NCI-H524 treated with DMSO at 0.1 percent for 48 hours (cell line): ENCODE measurements around the gene ZBBX.

Source experiments
- DNase-seq: peaks from one replicate; lab custom pipeline; 2025; lab: John Stamatoyannopoulos, UW

Gene ZBBX

GRCh38 chr3:167318306-167318705 lies 61.8 kb downstream of the ZBBX start:
- no peak for DNase-seq

- no peak for DNase-seq
Measured at GRCh38 chr3:167306319-167306718, 73.8 kb downstream of the ZBBX start.

DNA sequence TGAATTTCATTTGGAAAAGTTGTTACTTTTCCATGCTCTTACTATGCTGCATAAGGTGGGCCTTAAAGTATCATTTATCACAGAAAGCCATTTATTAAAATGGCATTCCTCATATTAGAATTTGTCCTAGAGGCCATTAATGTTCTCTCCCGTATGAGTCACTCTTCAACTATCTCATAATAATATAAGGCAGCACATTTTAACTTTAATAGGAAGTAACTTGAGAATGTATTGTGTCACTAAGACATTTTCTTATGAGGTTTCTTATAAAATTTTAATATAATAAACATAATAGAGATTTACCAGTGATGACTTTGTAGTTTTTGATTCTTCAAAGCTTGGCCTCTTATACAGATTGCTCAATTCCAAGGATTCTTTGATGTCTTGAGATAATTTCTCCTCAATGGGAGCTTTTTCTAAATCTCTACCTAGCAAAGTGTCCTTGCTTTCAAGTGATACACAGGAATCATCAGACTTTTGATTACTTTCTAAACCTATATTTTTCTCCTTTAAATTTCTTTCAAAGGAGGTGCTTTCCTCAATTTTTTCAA lies 74.7 kb downstream of the ZBBX start:
- DNase-seq = no peak

DNA sequence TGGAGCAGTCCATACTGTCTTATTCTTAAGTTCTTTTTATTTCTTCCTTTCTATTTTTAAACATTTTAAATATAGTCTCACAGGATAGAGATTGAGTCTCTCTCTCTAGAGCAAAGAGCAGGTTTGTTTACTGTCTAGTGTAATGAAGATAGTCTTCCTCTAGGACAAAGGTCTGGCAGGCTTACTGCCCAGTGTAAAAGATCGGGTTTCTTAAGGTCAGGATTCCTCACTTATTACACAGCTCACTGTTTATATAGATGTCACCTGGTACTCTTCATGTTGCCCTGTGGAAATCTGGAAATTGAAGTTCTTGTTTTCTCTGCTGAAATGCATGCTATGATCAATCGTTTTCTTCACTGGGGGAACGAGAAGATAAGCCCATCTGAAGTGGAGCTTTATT lies 76.0 kb downstream of the ZBBX start:
- DNase-seq = no peak

DNA sequence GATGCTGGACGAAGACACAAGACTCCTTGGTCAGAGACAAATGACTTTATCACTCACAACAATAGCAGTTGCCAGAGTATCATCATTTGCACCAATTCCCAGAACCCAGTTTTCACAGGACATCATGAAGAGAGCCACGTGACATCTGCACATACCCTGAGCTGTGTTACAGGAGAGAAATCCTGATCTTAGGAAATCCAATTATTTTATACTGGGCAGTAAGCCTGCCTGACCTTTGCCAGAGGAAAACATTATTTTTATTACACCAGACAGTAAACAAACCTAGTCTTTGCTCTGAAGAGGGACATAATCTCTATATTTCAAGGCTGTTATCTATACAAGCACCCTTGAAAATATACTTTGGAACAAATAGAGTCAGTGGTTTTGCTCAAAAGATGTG lies 77.4 kb downstream of the ZBBX start:
- DNase-seq = no peak

DNA sequence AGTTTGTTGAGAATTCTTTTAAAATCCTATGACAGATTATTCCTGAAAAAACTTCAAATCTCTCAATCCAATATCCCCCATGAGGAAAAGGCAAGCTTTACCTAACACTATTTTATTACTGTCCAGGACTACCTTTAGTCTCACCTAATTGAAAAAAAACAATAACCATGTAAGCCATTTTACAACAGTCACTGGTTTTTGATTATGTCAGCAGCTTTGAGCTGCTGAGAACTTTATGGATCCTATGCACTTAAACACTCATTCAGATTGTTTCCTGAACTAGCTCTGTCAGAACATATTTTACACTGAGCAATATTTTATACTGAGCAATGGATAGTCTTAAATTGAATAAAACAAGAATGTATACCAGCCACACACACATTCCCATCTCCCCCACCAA lies 79.9 kb downstream of the ZBBX start:
- no peak for DNase-seq

DNA sequence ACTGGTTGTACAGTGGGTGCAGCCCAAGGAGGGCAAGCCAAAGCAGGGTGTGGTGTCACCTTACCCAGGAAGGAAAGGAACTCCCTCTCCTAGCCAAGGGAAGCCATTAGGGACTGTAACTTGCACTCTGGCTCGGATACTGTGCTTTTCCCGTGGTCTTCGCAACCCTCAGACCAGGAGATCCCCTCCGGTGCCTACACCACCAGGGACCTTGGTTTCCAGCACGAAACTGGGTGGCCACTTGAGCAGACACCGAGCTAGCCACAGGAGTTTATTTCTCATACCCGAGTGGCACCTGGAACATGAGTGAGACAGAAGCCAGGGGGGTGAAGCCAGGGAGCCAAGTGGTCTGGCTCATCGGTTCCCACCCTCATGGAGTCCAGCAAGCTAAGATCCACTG lies 90.7 kb downstream of the ZBBX start:
- DNase-seq = no peak

DNA sequence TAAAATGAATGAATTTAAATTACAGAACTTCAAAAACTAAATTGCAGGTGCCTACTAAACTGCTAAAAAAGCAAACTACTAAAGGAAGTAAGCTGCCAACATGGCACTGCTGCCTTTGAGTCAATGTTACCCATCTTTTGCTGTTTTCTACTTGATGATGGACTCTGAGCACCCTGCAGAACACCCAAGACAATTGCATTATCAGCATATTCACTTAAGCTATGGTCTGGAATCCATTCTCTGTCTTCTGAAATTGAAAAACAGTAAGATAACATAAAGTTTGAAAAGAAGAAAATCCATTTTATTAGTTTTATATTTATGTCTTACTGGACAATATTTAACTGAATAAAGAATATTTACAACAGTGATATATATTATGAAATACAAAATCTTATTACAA lies 91.4 kb downstream of the ZBBX start:
- no peak for DNase-seq

- DNase-seq = no peak
Measured at GRCh38 chr3:167287308-167287707, 92.8 kb downstream of the ZBBX start.

GRCh38 chr3:167274141-167274874 lies 105.8 kb downstream of the ZBBX start:
- no peak for DNase-seq

DNA sequence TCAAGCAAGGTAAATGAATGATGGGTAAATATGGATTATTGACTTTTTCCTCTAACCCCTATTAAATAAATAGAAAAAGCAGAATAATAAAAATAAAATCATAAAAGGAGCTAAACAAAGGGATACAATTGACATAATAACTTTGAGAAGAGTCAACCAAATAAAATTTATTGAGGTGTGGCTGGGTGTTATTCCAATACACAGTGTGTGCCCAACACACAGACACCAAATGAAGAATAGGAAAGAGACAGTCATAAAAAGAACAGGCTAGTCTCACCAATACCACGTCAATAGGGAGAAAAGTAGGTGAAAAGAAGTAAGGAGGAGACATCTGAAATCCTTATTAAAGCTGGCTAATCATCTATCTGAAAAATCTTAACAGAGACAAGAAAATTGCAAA lies 127.1 kb downstream of the ZBBX start:
- no peak for DNase-seq

DNA sequence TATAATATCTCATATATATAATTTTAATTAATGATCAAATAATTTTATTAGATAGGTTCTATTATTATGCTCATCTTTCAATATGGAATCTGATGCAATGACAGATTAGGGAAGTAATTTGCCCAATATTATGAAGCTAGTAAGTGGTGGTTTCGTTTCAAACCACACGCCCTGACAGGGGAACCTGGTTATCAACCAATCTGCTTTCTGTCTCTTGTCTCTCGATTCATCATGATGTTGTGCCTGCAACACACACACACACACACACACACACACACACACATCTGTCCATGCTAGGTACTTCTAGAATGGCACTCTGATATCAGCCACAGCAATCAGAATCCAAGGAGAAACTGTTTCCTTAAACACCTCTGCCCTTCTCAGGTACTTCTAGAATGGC lies 128.4 kb downstream of the ZBBX start:
- DNase-seq = no peak

DNA sequence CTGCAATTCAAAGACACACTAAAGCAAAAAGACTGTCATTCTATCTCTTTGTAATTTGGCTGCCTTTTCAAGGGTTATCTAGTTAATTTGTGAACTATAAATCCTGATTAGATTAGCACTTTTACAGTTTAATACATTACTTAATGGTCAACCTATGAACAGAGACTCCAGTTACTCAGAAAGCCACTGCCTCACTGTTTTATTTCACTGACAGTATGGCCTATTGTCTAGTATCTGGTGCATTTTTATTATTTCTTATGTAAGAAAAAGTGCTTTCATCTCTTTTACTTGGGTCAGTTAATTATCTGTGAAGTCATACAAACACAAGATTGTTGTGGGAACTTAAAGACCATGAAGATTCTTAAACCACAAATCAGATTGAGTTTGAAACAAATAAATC lies 133.8 kb downstream of the ZBBX start:
- DNase-seq = no peak

GRCh38 chr3:167241048-167241845 lies 138.8 kb downstream of the ZBBX start:
- DNase-seq = no peak

DNA sequence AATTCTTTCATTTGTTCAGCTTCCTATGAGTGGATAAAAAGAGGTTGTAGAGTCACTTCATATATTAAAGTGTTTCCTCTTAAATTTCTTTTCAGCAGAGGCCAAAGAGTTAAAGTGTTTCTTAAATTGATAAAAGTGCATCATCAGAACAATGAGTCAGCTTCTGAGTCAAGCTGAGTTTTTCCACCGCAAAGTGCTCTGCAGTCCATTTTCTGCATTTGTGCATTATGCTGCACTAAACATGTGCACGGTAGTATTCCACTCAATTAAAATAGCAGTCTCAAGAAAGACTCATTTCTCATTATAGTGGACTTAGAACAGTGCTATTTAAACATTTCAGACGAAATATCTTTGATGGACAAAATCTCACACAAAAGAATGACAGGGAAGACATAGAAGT lies 152.0 kb downstream of the ZBBX start:
- no peak for DNase-seq

GRCh38 chr3:167225821-167226220 lies 154.3 kb downstream of the ZBBX start:
- no peak for DNase-seq

DNA sequence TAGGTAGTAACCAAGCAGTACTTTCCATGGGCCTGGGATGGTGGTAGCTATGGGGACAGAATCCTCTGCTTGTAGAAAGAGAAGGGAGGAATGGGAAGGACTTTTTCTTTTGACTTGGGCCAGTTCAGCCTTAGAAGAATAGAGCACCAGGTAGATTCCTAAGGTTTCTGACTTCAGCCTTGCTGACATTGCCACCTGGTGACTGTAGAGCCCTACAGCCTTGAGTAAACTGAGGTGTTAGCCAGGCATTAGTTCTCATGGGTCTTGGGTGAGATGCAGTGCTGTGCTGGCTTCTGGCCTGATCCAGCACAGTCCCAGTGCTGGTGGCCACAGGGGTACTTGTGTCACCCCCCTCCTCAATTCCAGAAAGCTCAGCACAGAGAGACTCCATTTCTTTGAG lies 171.1 kb downstream of the ZBBX start:
- no peak for DNase-seq

- DNase-seq = no peak
Measured at GRCh38 chr3:167203062-167203461, 177.0 kb downstream of the ZBBX start.

DNA sequence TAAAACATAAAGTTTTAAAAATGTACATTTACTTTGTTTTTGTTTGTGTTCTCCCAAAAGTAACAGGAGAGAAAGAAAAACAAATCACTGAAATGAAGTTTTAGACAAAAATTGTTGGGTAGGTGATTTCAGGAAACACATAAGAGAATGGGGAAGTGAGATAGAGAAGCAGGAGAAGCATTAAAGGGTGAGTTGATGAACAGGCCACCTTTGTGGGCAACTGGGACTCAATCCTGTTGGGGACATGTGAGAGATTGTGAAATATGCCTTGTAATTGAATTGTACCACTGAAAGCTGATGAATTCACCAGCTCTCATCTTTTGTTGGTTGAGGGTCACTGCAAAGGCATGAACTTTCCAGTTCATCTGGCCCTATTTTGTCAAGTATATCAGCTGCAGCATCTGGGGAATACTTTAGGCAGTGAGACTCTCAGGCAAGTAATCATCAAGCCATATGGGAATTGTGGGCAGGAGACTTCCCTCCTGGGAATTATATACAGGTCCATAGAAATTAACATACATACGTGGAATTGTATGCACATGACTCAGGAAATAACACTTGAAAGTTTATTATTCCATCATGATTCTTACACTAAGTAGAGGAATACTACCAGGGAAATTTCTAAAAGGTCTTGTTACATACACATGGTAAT lies 181.0 kb downstream of the ZBBX start:
- no peak for DNase-seq
